Thyroid gland (tissue), 4 donors: ENCODE measurements around the gene PPFIA4. TPM values are rescaled to one million over a fixed set of nuclear protein-coding genes. Genes with fewer than 3 reads are reported as not detected.

ENCODE experiments used
- DNase-seq, 2 donors: peaks; one replicate each; pipeline ENCODE4 v3.0.0-alpha.2; 2019
- H3K27ac ChIP-seq, 3 donors: fragments of 200-600 bp; sonication (generic); 1 replicate in 2 of 3; 2 replicates in 1 of 3; pipeline ENCODE4 v1.5.1; 2016 to 2019; ENCODE audit warnings: mild to moderate bottlenecking in 1 of 3, moderate library complexity in 1 of 3
- H3K27me3 ChIP-seq: fragments of 200-600 bp; sonication (generic); one replicate; pipeline ENCODE4 v1.5.1; 2019
- H3K36me3 ChIP-seq, 2 donors: fragments of 200-600 bp; sonication (generic); one replicate each; pipeline ENCODE4 v1.5.1; 2016 to 2019
- H3K4me1 ChIP-seq, 2 donors: fragments of 200-600 bp; sonication (generic); one replicate each; pipeline ENCODE4 v1.5.1; 2017 to 2019
- H3K4me3 ChIP-seq, 3 donors: fragments of 200-600 bp; sonication (generic); replicated peaks in 1 of 3; 1 replicate in 2 of 3; 2 replicates in 1 of 3; pipeline ENCODE4 v1.5.1; 2016; ENCODE audit warnings: mild to moderate bottlenecking in 1 of 3
- H3K9me3 ChIP-seq: fragments of 200-600 bp; sonication (generic); one replicate; pipeline ENCODE4 v1.5.1; 2017
- POLR2A ChIP-seq, 2 donors: fragments of 450-650 bp; IDR thresholded peaks; one replicate each; pipeline ENCODE4 v1.6.1; 2017; ENCODE audit warnings: antibody characterized with exemption in 2 of 2, mild to moderate bottlenecking in 2 of 2, moderate library complexity in 1 of 2
- WGBS, 2 donors: methylation state at CpG; one replicate each; pipeline ENCODE4 v1.1.5; 2017; 5-methylcytosine and 5-hydroxymethylcytosine counted together
- intact Hi-C: fragments of 100-400 bp; cut with DNase I; formaldehyde crosslinking; loops from one replicate; pipeline ENCODE4 v1.15.1; 2023
- total RNA-seq, 4 donors: library from RNA; depleted of rRNA; stranded (reverse); fragments of >200 nt; gene quantifications; one replicate each; pipeline ENCODE4 v1.2.3, GENCODE V29; 2016
- TF ChIP-seq, protein P1 (sequence below), 6 experiments: fragments of 200-600 bp in 3 of 6; fragments of 450-650 bp in 3 of 6; sonication (generic) in 3 of 6; IDR thresholded peaks; one replicate each; pipeline ENCODE4 v1.5.1; 2016 to 2019; ENCODE audit warnings: antibody characterized with exemption in 6 of 6, mild to moderate bottlenecking in 2 of 6, inconsistent platforms in 1 of 6, moderate library complexity in 1 of 6

The PPFIA4 gene
- total RNA-seq, 4 donors from 2014 or later: 0.54 to 3.0 (median 2.1) TPM

DNA sequence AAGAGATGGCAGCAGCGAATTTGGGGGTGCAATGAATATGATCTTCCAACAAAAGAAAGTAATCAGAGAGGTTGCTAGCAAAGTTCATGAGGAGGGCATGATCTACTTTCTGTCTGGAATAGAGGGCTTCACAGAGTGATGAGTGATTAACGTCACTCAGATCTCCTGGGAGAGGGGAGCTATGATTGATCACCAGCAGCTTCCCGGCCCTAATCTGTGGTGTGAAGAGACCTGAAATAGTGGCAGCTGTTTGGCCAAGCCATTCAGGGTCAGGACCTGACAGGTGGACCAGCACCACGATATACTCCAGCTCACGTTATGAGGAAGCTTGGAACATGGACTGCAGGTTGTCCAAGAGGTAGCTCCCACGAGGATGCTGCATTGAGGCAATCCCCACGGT is 39.0 kb upstream of the PPFIA4 start:
- intact Hi-C loops: no loop called here
- Histone ChIP-seq H3K4me3 (no peak overlapping the region), H3K27me3 (no peaks in the 10 kb centered on the region), H3K4me1 (no peaks in the 10 kb centered on the region), H3K9me3 (no peaks in the 10 kb centered on the region), H3K36me3 (no peaks in the 10 kb centered on the region), H3K27ac (no peak overlapping the region)
- 70 to 75% methylated on average over 4 to 7 of the region's 7 CpGs for WGBS, 2 donors
- DNase-seq: no peak
- TF ChIP-seq, protein P1, sequence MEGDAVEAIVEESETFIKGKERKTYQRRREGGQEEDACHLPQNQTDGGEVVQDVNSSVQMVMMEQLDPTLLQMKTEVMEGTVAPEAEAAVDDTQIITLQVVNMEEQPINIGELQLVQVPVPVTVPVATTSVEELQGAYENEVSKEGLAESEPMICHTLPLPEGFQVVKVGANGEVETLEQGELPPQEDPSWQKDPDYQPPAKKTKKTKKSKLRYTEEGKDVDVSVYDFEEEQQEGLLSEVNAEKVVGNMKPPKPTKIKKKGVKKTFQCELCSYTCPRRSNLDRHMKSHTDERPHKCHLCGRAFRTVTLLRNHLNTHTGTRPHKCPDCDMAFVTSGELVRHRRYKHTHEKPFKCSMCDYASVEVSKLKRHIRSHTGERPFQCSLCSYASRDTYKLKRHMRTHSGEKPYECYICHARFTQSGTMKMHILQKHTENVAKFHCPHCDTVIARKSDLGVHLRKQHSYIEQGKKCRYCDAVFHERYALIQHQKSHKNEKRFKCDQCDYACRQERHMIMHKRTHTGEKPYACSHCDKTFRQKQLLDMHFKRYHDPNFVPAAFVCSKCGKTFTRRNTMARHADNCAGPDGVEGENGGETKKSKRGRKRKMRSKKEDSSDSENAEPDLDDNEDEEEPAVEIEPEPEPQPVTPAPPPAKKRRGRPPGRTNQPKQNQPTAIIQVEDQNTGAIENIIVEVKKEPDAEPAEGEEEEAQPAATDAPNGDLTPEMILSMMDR (IDR thresholded peaks at IDR 0.05): no peak
- TF ChIP-seq POLR2A (IDR thresholded peaks at IDR 0.05): no peak

DNA sequence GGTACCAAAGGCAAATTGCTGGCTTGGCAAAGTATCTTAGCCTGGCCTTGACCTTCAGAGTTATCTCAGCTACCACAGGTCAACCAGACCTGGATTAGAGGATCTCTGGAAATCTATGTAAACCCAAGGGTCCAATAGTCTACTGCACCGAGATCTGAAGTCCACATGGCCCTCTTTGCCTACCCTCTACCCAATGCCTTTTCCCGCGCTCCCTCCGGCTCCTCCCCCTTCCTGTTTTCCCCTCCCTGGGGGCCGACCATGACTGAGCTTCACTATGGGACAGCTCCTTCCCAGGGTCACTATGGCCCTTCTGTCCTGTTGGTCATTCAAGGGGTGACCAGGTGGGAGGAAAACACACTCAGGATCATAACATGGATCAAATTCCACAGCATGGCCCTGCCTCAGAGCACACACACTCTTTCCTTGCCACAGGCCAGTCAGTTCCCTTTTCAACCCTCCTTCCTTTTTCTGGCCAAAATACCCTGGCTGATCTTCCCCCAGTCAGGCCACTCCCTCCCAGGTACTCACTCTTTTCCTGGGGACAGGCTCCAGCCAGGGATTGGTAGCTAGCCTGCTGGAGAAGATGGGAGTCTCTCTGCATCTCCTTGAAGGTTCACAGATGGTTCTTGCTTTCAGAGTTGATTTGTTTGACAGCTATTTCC is 38.2 kb upstream of the PPFIA4 start:
- Histone ChIP-seq H3K27me3 (no peaks in the 10 kb centered on the region), H3K4me3 (no peak overlapping the region), H3K36me3 (no peaks in the 10 kb centered on the region), H3K4me1 (no peaks in the 10 kb centered on the region), H3K9me3 (no peaks in the 10 kb centered on the region), H3K27ac (no peak overlapping the region)
- DNase-seq: no peak
- TF ChIP-seq POLR2A (IDR thresholded peaks at IDR 0.05): no peak
- TF ChIP-seq, protein P1 (IDR thresholded peaks at IDR 0.05): no peak
- intact Hi-C loops: no loop called here
- 69 to 73% methylated on average over 5 of the region's 5 CpGs for WGBS, 2 donors

DNA sequence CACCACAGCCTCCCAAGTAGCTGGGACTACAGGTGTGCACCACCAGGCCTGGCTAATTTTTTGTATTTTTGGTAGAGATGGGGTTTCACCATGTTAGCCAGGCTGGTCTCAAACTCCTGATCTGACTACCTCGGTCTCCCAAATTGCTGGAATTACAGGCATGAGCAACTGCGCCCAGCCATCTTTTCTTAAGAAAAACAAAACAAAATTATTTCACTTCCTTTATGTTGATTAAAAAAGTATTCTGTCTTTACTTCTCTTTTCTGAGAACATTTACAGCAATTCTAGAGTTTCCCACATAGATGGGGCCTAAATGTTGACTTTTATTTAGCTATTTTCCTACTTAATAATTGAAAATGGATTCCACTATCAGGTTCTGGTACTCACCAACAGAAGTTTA is 36.4 kb upstream of the PPFIA4 start:
- intact Hi-C loops: no loop called here
- WGBS, 2 donors: 88 to 97% methylated on average over 2 of the region's 2 CpGs
- no peaks in the 10 kb centered on the region for H3K36me3 ChIP-seq
- DNase-seq: no peak
- H3K27me3 ChIP-seq: no peaks in the 10 kb centered on the region
- TF ChIP-seq, protein P1 (IDR thresholded peaks at IDR 0.05): no peak
- TF ChIP-seq POLR2A (IDR thresholded peaks at IDR 0.05): no peak
- H3K27ac ChIP-seq: no peak overlapping the region
- no peaks in the 10 kb centered on the region for H3K4me1 ChIP-seq
- H3K4me3 ChIP-seq: no peak overlapping the region
- H3K9me3 ChIP-seq: no peaks in the 10 kb centered on the region

DNA sequence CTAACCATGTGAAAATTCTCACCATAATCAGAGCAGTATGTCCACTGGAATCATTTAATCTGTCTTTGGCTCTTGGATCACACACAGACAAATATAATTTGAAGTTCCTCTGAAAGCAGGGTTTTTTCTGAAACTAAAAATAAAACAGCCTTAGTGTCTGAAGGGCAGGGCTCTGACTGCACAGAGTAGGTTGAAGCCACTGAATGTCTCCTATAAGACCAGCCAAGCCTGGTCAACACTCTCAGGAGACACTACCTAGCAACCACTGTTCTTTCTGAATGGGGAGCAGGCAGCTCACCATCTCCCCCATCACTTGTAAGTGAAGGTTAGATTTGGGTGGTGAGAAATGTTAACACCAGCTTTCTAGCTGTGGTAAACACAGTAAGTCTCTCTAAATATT is 35.2 kb upstream of the PPFIA4 start:
- no peak for DNase-seq
- no peak for TF ChIP-seq POLR2A (IDR thresholded peaks at IDR 0.05)
- TF ChIP-seq, protein P1 (IDR thresholded peaks at IDR 0.05): no peak
- no peaks in the 10 kb centered on the region for H3K27me3 ChIP-seq
- no peaks in the 10 kb centered on the region for H3K9me3 ChIP-seq
- H3K4me3 ChIP-seq: no peak overlapping the region
- no peaks in the 10 kb centered on the region for H3K4me1 ChIP-seq
- no peak overlapping the region for H3K27ac ChIP-seq
- intact Hi-C loops: no loop called here
- H3K36me3 ChIP-seq: no peaks in the 10 kb centered on the region

DNA sequence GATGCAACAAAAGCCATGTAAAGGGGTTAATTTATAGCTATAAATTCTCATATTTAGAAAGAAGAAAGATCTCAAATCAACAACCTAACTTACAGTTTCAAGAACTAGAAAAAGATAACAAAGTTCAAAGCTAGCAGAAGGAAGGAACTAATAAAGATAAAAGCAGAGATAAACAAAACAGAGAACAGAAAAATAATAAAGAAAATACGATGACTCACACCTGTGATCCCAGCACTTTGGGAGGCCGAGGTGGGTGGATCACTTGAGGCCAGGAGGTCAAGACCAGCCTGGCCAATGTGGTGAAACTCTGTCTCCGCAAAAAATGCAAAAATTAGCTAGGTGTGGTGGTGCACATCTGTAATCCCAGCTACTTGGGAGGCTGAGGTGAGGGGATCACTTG is 31.5 kb upstream of the PPFIA4 start:
- H3K4me1 ChIP-seq: no peaks in the 10 kb centered on the region
- H3K27me3 ChIP-seq: no peaks in the 10 kb centered on the region
- no peaks in the 10 kb centered on the region for H3K36me3 ChIP-seq
- no peaks in the 10 kb centered on the region for H3K9me3 ChIP-seq
- intact Hi-C loops: no loop called here
- TF ChIP-seq, protein P1 (IDR thresholded peaks at IDR 0.05): no peak
- no peak for TF ChIP-seq POLR2A (IDR thresholded peaks at IDR 0.05)
- H3K27ac ChIP-seq: no peak overlapping the region
- DNase-seq: no peak
- WGBS, 2 donors: 73% methylated on average over 3 of the region's 3 CpGs
- no peak overlapping the region for H3K4me3 ChIP-seq
